ENCODE measurements around the gene MRTO4. TPM values are rescaled to one million over a fixed set of nuclear protein-coding genes. Genes with fewer than 3 reads are reported as not detected.
"Not testable (repeated sequence)": the region's sequence is repeated elsewhere in the genome, so short reads cannot be mapped to it uniquely, and the experiment has no call there.

The MRTO4 gene
- total RNA-seq, 1 donor from 2014 or later = 17.7 TPM

- no peak for TF ChIP-seq CTCF (IDR thresholded peaks at IDR 0.05)
- peak overlapping the region; percentile 95 for H3K4me3 Mint-ChIP-seq (ENCODE audit: unreplicated experiment)
- no peaks in the 10 kb centered on the region for H3K9me3 Mint-ChIP-seq (ENCODE audit: low read depth)
- H3K4me1 Mint-ChIP-seq (ENCODE audit: low read depth) = peaks cover 48% of the 10 kb centered on the region
- DNase-seq (ENCODE audit: low spot score) = no peak
- peak overlapping the region; percentile 100 for H3K27ac Mint-ChIP-seq (ENCODE audit: unreplicated experiment)
- H3K27me3 Mint-ChIP-seq (ENCODE audit: low read depth) = no peaks in the 10 kb centered on the region
- peaks cover 4% of the 10 kb centered on the region for H3K36me3 Mint-ChIP-seq (ENCODE audit: low read depth)
Measured at GRCh38 chr1:19210772-19211549, 40.6 kb upstream of the MRTO4 start.

- H3K9me3 Mint-ChIP-seq (ENCODE audit: low read depth) = no peaks in the 10 kb centered on the region
- no peak for TF ChIP-seq CTCF (IDR thresholded peaks at IDR 0.05)
- peak overlapping the region; percentile 18 for H3K27ac Mint-ChIP-seq (ENCODE audit: unreplicated experiment)
- H3K4me1 Mint-ChIP-seq (ENCODE audit: low read depth) = peaks cover 42% of the 10 kb centered on the region
- no peaks in the 10 kb centered on the region for H3K27me3 Mint-ChIP-seq (ENCODE audit: low read depth)
- no peak overlapping the region for H3K4me3 Mint-ChIP-seq (ENCODE audit: unreplicated experiment)
- DNase-seq (ENCODE audit: low spot score) = no peak
- H3K36me3 Mint-ChIP-seq (ENCODE audit: low read depth) = peaks cover 7% of the 10 kb centered on the region
Measured at GRCh38 chr1:19212167-19212566, 39.4 kb upstream of the MRTO4 start.

GRCh38 chr1:19213580-19213979 is 38.0 kb upstream of the MRTO4 start:
- H3K36me3 Mint-ChIP-seq (ENCODE audit: low read depth) = peaks cover 8% of the 10 kb centered on the region
- no peak overlapping the region for H3K4me3 Mint-ChIP-seq (ENCODE audit: unreplicated experiment)
- no peak for DNase-seq (ENCODE audit: low spot score)
- H3K27ac Mint-ChIP-seq (ENCODE audit: unreplicated experiment) = no peak overlapping the region
- H3K4me1 Mint-ChIP-seq (ENCODE audit: low read depth) = peaks cover 31% of the 10 kb centered on the region
- no peaks in the 10 kb centered on the region for H3K27me3 Mint-ChIP-seq (ENCODE audit: low read depth)
- TF ChIP-seq CTCF (IDR thresholded peaks at IDR 0.05) = no peak
- no peaks in the 10 kb centered on the region for H3K9me3 Mint-ChIP-seq (ENCODE audit: low read depth)

GRCh38 chr1:19216585-19216984 is 35.0 kb upstream of the MRTO4 start:
- Mint-ChIP-seq H3K4me1 (ENCODE audit: low read depth) (peaks cover 18% of the 10 kb centered on the region), H3K36me3 (ENCODE audit: low read depth) (peaks cover 24% of the 10 kb centered on the region), H3K27ac (ENCODE audit: unreplicated experiment) (peak overlapping the region; percentile 74)
- H3K9me3 Mint-ChIP-seq (ENCODE audit: low read depth); H3K4me3 Mint-ChIP-seq (ENCODE audit: unreplicated experiment); H3K27me3 Mint-ChIP-seq (ENCODE audit: low read depth); DNase-seq (ENCODE audit: low spot score): not testable (repeated sequence)

GRCh38 chr1:19219451-19219850 is 32.2 kb upstream of the MRTO4 start:
- Mint-ChIP-seq H3K27me3 (ENCODE audit: low read depth) (no peaks in the 10 kb centered on the region), H3K27ac (ENCODE audit: unreplicated experiment) (no peak overlapping the region), H3K9me3 (ENCODE audit: low read depth) (no peaks in the 10 kb centered on the region), H3K36me3 (ENCODE audit: low read depth) (peaks cover 37% of the 10 kb centered on the region), H3K4me1 (ENCODE audit: low read depth) (peaks cover 4% of the 10 kb centered on the region), H3K4me3 (ENCODE audit: unreplicated experiment) (no peak overlapping the region)
- TF ChIP-seq CTCF (IDR thresholded peaks at IDR 0.05) = no peak
- no peak for DNase-seq (ENCODE audit: low spot score)
